ENCODE measurements around the gene ZNF492. TPM values are rescaled to one million over a fixed set of nuclear protein-coding genes. Genes with fewer than 3 reads are reported as not detected.

The ZNF492 gene
- total RNA-seq, 2 donors from 2014 or later: 0.58 to 1.8 TPM

- Histone ChIP-seq H3K9me3 (no peaks in the 10 kb centered on the region), H3K27me3 (no peaks in the 10 kb centered on the region), H3K36me3 (no peaks in the 10 kb centered on the region), H3K27ac (no peak overlapping the region), H3K4me3 (no peak overlapping the region), H3K4me1 (no peaks in the 10 kb centered on the region), H3K9ac (ENCODE audit: low read depth in 2 of 2, low read length in 2 of 2) (no peak overlapping the region)
- no peak for TF ChIP-seq CTCF (IDR thresholded peaks at IDR 0.05)
- DNase-seq: no peak
- intact Hi-C loops (cut with DNase I): no loop called here
Observed at GRCh38 chr19:22602631-22603272, 31.4 kb upstream of the ZNF492 start.

- H3K36me3 ChIP-seq: no peaks in the 10 kb centered on the region
- no peak for DNase-seq
- H3K4me3 ChIP-seq: no peak overlapping the region
- intact Hi-C loops (cut with DNase I): no loop called here
- no peak overlapping the region for H3K27ac ChIP-seq
- H3K9ac ChIP-seq (ENCODE audit: low read depth in 2 of 2, low read length in 2 of 2): no peak overlapping the region
- H3K9me3 ChIP-seq: no peaks in the 10 kb centered on the region
- no peak for TF ChIP-seq CTCF (IDR thresholded peaks at IDR 0.05)
- H3K27me3 ChIP-seq: no peaks in the 10 kb centered on the region
- no peaks in the 10 kb centered on the region for H3K4me1 ChIP-seq
Observed at GRCh38 chr19:22603518-22604440, 30.3 kb upstream of the ZNF492 start.

- no peaks in the 10 kb centered on the region for H3K27me3 ChIP-seq
Observed at GRCh38 chr19:22604571-22605274, 29.4 kb upstream of the ZNF492 start.

GRCh38 chr19:22605275-22606211, 28.6 kb upstream of the ZNF492 start:
- no peak for TF ChIP-seq CTCF (IDR thresholded peaks at IDR 0.05)
- no peak for DNase-seq
- Histone ChIP-seq H3K27me3 (no peaks in the 10 kb centered on the region), H3K9ac (ENCODE audit: low read depth in 2 of 2, low read length in 2 of 2) (no peak overlapping the region), H3K27ac (no peak overlapping the region), H3K9me3 (no peaks in the 10 kb centered on the region), H3K36me3 (no peaks in the 10 kb centered on the region), H3K4me1 (no peaks in the 10 kb centered on the region), H3K4me3 (no peak overlapping the region)
- intact Hi-C loops (cut with DNase I): no loop called here

More at GRCh38 chr19:22604571-22605274, 29.4 kb upstream of the ZNF492 start:
- Histone ChIP-seq H3K4me1 (no peaks in the 10 kb centered on the region), H3K36me3 (no peaks in the 10 kb centered on the region), H3K27ac (no peak overlapping the region), H3K4me3 (no peak overlapping the region), H3K9me3 (no peaks in the 10 kb centered on the region), H3K9ac (ENCODE audit: low read depth in 2 of 2, low read length in 2 of 2) (no peak overlapping the region)
- DNase-seq: no peak
- TF ChIP-seq CTCF (IDR thresholded peaks at IDR 0.05): no peak
- intact Hi-C loops (cut with DNase I): no loop called here

- no peak for DNase-seq
- Histone ChIP-seq H3K27me3 (no peaks in the 10 kb centered on the region), H3K27ac (no peak overlapping the region), H3K4me3 (no peak overlapping the region), H3K9me3 (no peaks in the 10 kb centered on the region), H3K9ac (ENCODE audit: low read depth in 2 of 2, low read length in 2 of 2) (no peak overlapping the region), H3K36me3 (no peaks in the 10 kb centered on the region), H3K4me1 (no peaks in the 10 kb centered on the region)
- no peak for TF ChIP-seq CTCF (IDR thresholded peaks at IDR 0.05)
- intact Hi-C loops (cut with DNase I): no loop called here
Observed at GRCh38 chr19:22606212-22606553, 27.9 kb upstream of the ZNF492 start.

Measured in colonic mucosa (tissue), 4 donors.